ENCODE data around the gene HERC6. TPM values are rescaled to one million over a fixed set of nuclear protein-coding genes. Genes with fewer than 3 reads are reported as not detected.

HERC6 gene
- total RNA-seq, 1 experiment from 2014 or later = 7.6 TPM

- Histone ChIP-seq H3K36me3 (ENCODE audit: control insufficient read depth, insufficient read depth, low read length) (no peaks in the 10 kb centered on the region), H3K27me3 (replicated peaks; ENCODE audit: control insufficient read depth, insufficient read depth, low read length) (no peaks in the 10 kb centered on the region), H3K4me1 (peaks cover 4% of the 10 kb centered on the region; the same call in 1 of the 2 replicates), H3K4me3 (ENCODE audit: low read depth, low read length) (no peak overlapping the region), H3K9me3 (no peaks in the 10 kb centered on the region)
- no peak overlapping the region for H3K27ac Mint-ChIP-seq (ENCODE audit: unreplicated experiment)
- CTCF ChIA-PET = no interaction called here
- no peak for DNase-seq
- BruUV-seq (replicated peaks) = no TSS peak
- TF ChIP-seq, protein P1, sequence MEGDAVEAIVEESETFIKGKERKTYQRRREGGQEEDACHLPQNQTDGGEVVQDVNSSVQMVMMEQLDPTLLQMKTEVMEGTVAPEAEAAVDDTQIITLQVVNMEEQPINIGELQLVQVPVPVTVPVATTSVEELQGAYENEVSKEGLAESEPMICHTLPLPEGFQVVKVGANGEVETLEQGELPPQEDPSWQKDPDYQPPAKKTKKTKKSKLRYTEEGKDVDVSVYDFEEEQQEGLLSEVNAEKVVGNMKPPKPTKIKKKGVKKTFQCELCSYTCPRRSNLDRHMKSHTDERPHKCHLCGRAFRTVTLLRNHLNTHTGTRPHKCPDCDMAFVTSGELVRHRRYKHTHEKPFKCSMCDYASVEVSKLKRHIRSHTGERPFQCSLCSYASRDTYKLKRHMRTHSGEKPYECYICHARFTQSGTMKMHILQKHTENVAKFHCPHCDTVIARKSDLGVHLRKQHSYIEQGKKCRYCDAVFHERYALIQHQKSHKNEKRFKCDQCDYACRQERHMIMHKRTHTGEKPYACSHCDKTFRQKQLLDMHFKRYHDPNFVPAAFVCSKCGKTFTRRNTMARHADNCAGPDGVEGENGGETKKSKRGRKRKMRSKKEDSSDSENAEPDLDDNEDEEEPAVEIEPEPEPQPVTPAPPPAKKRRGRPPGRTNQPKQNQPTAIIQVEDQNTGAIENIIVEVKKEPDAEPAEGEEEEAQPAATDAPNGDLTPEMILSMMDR (IDR thresholded peaks at IDR 0.05; ENCODE audit: insufficient read depth in 1 of 2, low read depth in 1 of 2, low read length in 1 of 2, severe bottlenecking in 1 of 2, unreplicated experiment in 1 of 2) = no peak
- no peak overlapping the region for H3K4me3 Mint-ChIP-seq (ENCODE audit: unreplicated experiment)
- H3K36me3 Mint-ChIP-seq (ENCODE audit: insufficient read depth, unreplicated experiment) = no peaks in the 10 kb centered on the region
- no peaks in the 10 kb centered on the region for H3K27me3 Mint-ChIP-seq (ENCODE audit: insufficient read depth, unreplicated experiment)
- intact Hi-C loops (cut with micrococcal nuclease; ENCODE audit: unreplicated experiment) = no loop called here
- POLR2A ChIA-PET = interaction anchor here (0.7 kb wide), 1 partner anchor 21 kb away, joined by 3 read pairs; the partner anchor contains the start of gene HERC5
- no peaks in the 10 kb centered on the region for H3K4me1 Mint-ChIP-seq (ENCODE audit: low read depth, unreplicated experiment)
- H3K9me3 Mint-ChIP-seq (ENCODE audit: unreplicated experiment) = no peaks in the 10 kb centered on the region
Measured at GRCh38 chr4:88477229-88477860, 98.7 kb downstream of the HERC6 start.

GRCh38 chr4:88478247-88478646, 99.6 kb downstream of the HERC6 start:
- no peak overlapping the region for H3K27ac Mint-ChIP-seq (ENCODE audit: unreplicated experiment)
- H3K4me3 Mint-ChIP-seq (ENCODE audit: unreplicated experiment) = no peak overlapping the region
- H3K36me3 ChIP-seq (ENCODE audit: control insufficient read depth, insufficient read depth, low read length) = no peaks in the 10 kb centered on the region
- ChIA-PET CTCF (no interaction called here), POLR2A (interaction anchor here (0.7 kb wide), 1 partner anchor 22 kb away, joined by 3 read pairs; the partner anchor contains the start of gene HERC5)
- no peaks in the 10 kb centered on the region for H3K36me3 Mint-ChIP-seq (ENCODE audit: insufficient read depth, unreplicated experiment)
- no peaks in the 10 kb centered on the region for H3K4me1 Mint-ChIP-seq (ENCODE audit: low read depth, unreplicated experiment)
- intact Hi-C loops (cut with micrococcal nuclease; ENCODE audit: unreplicated experiment) = no loop called here
- no peaks in the 10 kb centered on the region for H3K27me3 Mint-ChIP-seq (ENCODE audit: insufficient read depth, unreplicated experiment)
- TF ChIP-seq, protein P1 (IDR thresholded peaks at IDR 0.05; ENCODE audit: insufficient read depth in 1 of 2, low read depth in 1 of 2, low read length in 1 of 2, severe bottlenecking in 1 of 2, unreplicated experiment in 1 of 2) = no peak
- H3K4me1 ChIP-seq = peaks cover 4% of the 10 kb centered on the region; the same call in 1 of the 2 replicates
- no peak overlapping the region for H3K4me3 ChIP-seq (ENCODE audit: low read depth, low read length)
- H3K27me3 ChIP-seq (replicated peaks; ENCODE audit: control insufficient read depth, insufficient read depth, low read length) = no peaks in the 10 kb centered on the region
- DNase-seq = no peak
- H3K9me3 Mint-ChIP-seq (ENCODE audit: unreplicated experiment) = no peaks in the 10 kb centered on the region
- no peaks in the 10 kb centered on the region for H3K9me3 ChIP-seq
- BruUV-seq (replicated peaks) = no TSS peak

DNA sequence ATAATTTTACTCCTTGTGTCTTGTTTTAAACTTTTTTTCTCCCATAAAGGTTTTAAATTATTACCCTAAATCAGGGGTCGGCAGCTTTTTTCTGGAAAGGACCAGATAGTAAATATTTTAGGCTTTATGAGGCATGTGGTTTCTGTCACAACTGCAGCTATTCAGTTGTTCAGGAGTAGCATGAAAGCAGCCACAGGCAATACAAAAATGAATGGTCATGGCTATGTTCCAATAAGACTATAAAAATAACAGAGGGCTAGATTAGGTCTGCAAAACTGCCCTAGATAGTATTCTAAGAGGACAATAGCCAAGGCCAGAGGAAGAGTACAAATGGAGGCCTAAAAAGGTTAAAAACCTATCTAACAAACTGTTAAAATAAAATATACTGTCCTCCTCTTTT, 102.9 kb downstream of the HERC6 start:
- H3K36me3 Mint-ChIP-seq (ENCODE audit: insufficient read depth, unreplicated experiment) = no peaks in the 10 kb centered on the region
- Histone ChIP-seq H3K4me3 (ENCODE audit: low read depth, low read length) (no peak overlapping the region), H3K27me3 (replicated peaks; ENCODE audit: control insufficient read depth, insufficient read depth, low read length) (no peaks in the 10 kb centered on the region), H3K36me3 (ENCODE audit: control insufficient read depth, insufficient read depth, low read length) (no peaks in the 10 kb centered on the region), H3K9me3 (no peaks in the 10 kb centered on the region), H3K4me1 (peaks cover 4% of the 10 kb centered on the region; the same call in 1 of the 2 replicates)
- ChIA-PET POLR2A (no interaction called here), CTCF (no interaction called here)
- no peaks in the 10 kb centered on the region for H3K9me3 Mint-ChIP-seq (ENCODE audit: unreplicated experiment)
- no peak overlapping the region for H3K27ac Mint-ChIP-seq (ENCODE audit: unreplicated experiment)
- H3K4me3 Mint-ChIP-seq (ENCODE audit: unreplicated experiment) = no peak overlapping the region
- no peaks in the 10 kb centered on the region for H3K4me1 Mint-ChIP-seq (ENCODE audit: low read depth, unreplicated experiment)
- TF ChIP-seq, protein P1 (IDR thresholded peaks at IDR 0.05; ENCODE audit: insufficient read depth in 1 of 2, low read depth in 1 of 2, low read length in 1 of 2, severe bottlenecking in 1 of 2, unreplicated experiment in 1 of 2) = no peak
- intact Hi-C loops (cut with micrococcal nuclease; ENCODE audit: unreplicated experiment) = no loop called here
- BruUV-seq (replicated peaks) = no TSS peak
- no peaks in the 10 kb centered on the region for H3K27me3 Mint-ChIP-seq (ENCODE audit: insufficient read depth, unreplicated experiment)
- DNase-seq = no peak
